Lower lobe of right lung (tissue), 2 donors: ENCODE measurements around the gene POLDIP3. TPM values are rescaled to one million over a fixed set of nuclear protein-coding genes. Genes with fewer than 3 reads are reported as not detected.
A peak's percentile ranks its signal among the peaks of the same experiment; 100 is the strongest.
"Not testable (repeated sequence)": the region's sequence is repeated elsewhere in the genome, so short reads cannot be mapped to it uniquely, and the experiment has no call there.

Source experiments
- ATAC-seq, 2 donors: fragments of 200-7000 bp; cut with Tn5 transposase; one replicate each; pipeline ENCODE4 v1.9.1; 2020 to 2022; ENCODE audit warnings: mild to moderate bottlenecking in 2 of 2, moderate library complexity in 2 of 2
- DNase-seq: peaks from one replicate; pipeline ENCODE4 v3.0.0-alpha.2; 2020
- H3K27ac ChIP-seq: fragments of 200-600 bp; one replicate; pipeline ENCODE4 v1.8.0; 2022
- H3K27me3 ChIP-seq: fragments of 200-600 bp; one replicate; pipeline ENCODE4 v1.8.0; 2022; ENCODE audit warnings: low read depth
- H3K36me3 ChIP-seq: fragments of 200-600 bp; one replicate; pipeline ENCODE4 v1.8.0; 2022; ENCODE audit warnings: mild to moderate bottlenecking
- H3K4me1 ChIP-seq: fragments of 200-600 bp; one replicate; pipeline ENCODE4 v1.8.0; 2022
- H3K4me3 ChIP-seq: fragments of 200-600 bp; one replicate; pipeline ENCODE4 v1.8.0; 2022; ENCODE audit warnings: mild to moderate bottlenecking
- H3K9me3 ChIP-seq: fragments of 200-600 bp; one replicate; pipeline ENCODE4 v1.8.0; 2022
- intact Hi-C: fragments of 100-400 bp; cut with DNase I; formaldehyde crosslinking; loops from one replicate; pipeline ENCODE4 v1.11.0; 2022
- total RNA-seq: library from RNA; stranded (reverse); fragmentation: NEBNext Ultra II Directional; extraction: Animal tissue kit (Norgen Biotek cat#: 25700); gene quantifications from one replicate; pipeline ENCODE4 v1.2.1, GENCODE V29; 2021
- TF ChIP-seq, protein P1 (sequence below): fragments of 200-600 bp; IDR thresholded peaks from one replicate; pipeline ENCODE4 v1.8.0; 2022; ENCODE audit warnings: antibody characterized with exemption, mild to moderate bottlenecking
- donor health status: DM: no; HTN: yes; CAD: no; lungs with severe emphysema.

Gene POLDIP3
- total RNA-seq, 1 donor from 2014 or later = 75.0 TPM

- Histone ChIP-seq H3K4me1 (peaks cover 16% of the 10 kb centered on the region), H3K27me3 (no peaks in the 10 kb centered on the region), H3K36me3 (peaks cover 84% of the 10 kb centered on the region), H3K4me3 (no peak overlapping the region), H3K27ac (no peak overlapping the region), H3K9me3 (no peaks in the 10 kb centered on the region)
- TF ChIP-seq, protein P1, sequence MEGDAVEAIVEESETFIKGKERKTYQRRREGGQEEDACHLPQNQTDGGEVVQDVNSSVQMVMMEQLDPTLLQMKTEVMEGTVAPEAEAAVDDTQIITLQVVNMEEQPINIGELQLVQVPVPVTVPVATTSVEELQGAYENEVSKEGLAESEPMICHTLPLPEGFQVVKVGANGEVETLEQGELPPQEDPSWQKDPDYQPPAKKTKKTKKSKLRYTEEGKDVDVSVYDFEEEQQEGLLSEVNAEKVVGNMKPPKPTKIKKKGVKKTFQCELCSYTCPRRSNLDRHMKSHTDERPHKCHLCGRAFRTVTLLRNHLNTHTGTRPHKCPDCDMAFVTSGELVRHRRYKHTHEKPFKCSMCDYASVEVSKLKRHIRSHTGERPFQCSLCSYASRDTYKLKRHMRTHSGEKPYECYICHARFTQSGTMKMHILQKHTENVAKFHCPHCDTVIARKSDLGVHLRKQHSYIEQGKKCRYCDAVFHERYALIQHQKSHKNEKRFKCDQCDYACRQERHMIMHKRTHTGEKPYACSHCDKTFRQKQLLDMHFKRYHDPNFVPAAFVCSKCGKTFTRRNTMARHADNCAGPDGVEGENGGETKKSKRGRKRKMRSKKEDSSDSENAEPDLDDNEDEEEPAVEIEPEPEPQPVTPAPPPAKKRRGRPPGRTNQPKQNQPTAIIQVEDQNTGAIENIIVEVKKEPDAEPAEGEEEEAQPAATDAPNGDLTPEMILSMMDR = no peak
- DNase-seq (no peak), ATAC-seq (no peak)
- intact Hi-C loops = no loop called here
These were observed 28.3 kb downstream of the POLDIP3 start for GRCh38 chr22:42586381-42586780.

- no peak for DNase-seq
- TF ChIP-seq, protein P1 = no peak
- Histone ChIP-seq H3K27me3 (no peaks in the 10 kb centered on the region), H3K9me3 (no peaks in the 10 kb centered on the region), H3K4me3 (no peak overlapping the region), H3K36me3 (peaks cover 71% of the 10 kb centered on the region), H3K27ac (no peak overlapping the region), H3K4me1 (peaks cover 16% of the 10 kb centered on the region)
- no peak for ATAC-seq
- intact Hi-C loops = no loop called here
These were observed 29.6 kb downstream of the POLDIP3 start for GRCh38 chr22:42585096-42585495.

GRCh38 chr22:42584364-42584940 lies 30.2 kb downstream of the POLDIP3 start:
- no peak overlapping the region for H3K27ac ChIP-seq
- TF ChIP-seq, protein P1 = no peak
- DNase-seq (no peak), ATAC-seq (no peak)
- H3K36me3 ChIP-seq = peaks cover 66% of the 10 kb centered on the region
- no peak overlapping the region for H3K4me3 ChIP-seq
- intact Hi-C loops = no loop called here
- H3K27me3 ChIP-seq = no peaks in the 10 kb centered on the region
- H3K9me3 ChIP-seq = no peaks in the 10 kb centered on the region
- peaks cover 16% of the 10 kb centered on the region for H3K4me1 ChIP-seq

GRCh38 chr22:42582987-42583386 lies 31.7 kb downstream of the POLDIP3 start:
- ATAC-seq = no peak
- intact Hi-C loops = no loop called here

DNA sequence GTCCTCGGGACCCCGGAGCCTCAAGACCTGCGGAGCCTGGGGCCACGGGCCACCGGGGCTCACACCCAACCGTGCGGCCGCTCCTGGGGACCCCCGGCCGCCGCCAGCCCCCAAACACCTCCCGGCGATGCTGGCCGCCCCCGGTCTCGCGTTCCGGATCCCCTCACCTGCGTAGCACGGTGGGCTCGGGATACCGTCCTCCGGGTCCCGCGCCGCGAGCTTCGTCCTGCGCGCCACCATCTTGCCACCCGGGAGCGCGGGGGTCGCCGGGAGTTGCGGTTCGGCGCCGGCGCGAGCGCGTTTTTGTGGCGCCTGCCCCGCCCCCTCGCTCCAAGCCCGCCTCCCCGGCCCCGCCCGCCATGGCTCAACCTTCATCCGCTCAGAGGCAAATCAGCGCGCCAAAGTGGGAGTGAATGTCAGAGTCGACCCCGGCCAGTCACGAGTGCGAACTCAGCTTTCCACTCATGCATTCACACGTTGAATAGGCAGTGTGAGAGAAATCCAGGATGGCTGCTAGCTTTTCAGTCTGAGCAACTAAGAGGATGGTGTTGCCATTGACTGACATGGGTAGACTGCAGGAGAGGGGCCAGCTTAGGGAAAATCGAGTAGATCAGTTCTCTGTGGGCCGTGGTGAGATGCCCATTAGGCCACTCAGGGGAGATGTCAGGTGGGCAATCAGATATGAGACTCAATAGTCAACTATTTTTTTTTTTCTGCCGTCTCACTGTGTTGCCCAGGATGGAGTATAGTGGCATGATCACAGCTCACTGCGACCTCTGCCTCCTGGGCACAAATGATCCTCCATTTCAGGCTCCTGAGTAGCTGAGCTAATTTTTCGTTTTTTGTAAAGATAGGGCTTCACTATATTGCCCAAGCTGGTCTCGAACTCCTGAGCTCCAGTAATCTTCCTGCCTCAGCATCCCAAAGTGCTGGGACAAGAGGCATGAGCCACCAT lies 32.6 kb downstream of the POLDIP3 start:
- TF ChIP-seq, protein P1 = no peak
- intact Hi-C loops = no loop called here
- Histone ChIP-seq H3K27me3 (no peaks in the 10 kb centered on the region), H3K36me3 (peaks cover 61% of the 10 kb centered on the region), H3K4me1 (peaks cover 11% of the 10 kb centered on the region), H3K4me3 (peak overlapping the region; percentile 75), H3K27ac (peak overlapping the region; percentile 46), H3K9me3 (no peaks in the 10 kb centered on the region)
- DNase-seq = peak; percentile 84
- ATAC-seq = peak; percentile 92 to 97

More at GRCh38 chr22:42582987-42583386, 31.7 kb downstream of the POLDIP3 start:
- H3K4me1 ChIP-seq = peaks cover 16% of the 10 kb centered on the region
- no peak overlapping the region for H3K4me3 ChIP-seq
- no peaks in the 10 kb centered on the region for H3K27me3 ChIP-seq
- no peak for DNase-seq
- H3K27ac ChIP-seq = no peak overlapping the region
- TF ChIP-seq, protein P1 = no peak
- H3K9me3 ChIP-seq = no peaks in the 10 kb centered on the region
- H3K36me3 ChIP-seq = peaks cover 61% of the 10 kb centered on the region

GRCh38 chr22:42581194-42581761 lies 33.4 kb downstream of the POLDIP3 start:
- H3K4me1 ChIP-seq, DNase-seq, H3K9me3 ChIP-seq, intact Hi-C loops, H3K27me3 ChIP-seq: not testable (repeated sequence)
- Histone ChIP-seq H3K36me3 (peaks cover 58% of the 10 kb centered on the region), H3K4me3 (peak overlapping the region; percentile 75), H3K27ac (peak overlapping the region; percentile 46)
- ATAC-seq = peak; percentile 51 to 59

GRCh38 chr22:42580040-42580439 lies 34.6 kb downstream of the POLDIP3 start:
- H3K27ac ChIP-seq, H3K4me3 ChIP-seq, H3K27me3 ChIP-seq, intact Hi-C loops, H3K9me3 ChIP-seq, ATAC-seq, H3K4me1 ChIP-seq, DNase-seq: not testable (repeated sequence)
- H3K36me3 ChIP-seq = peaks cover 53% of the 10 kb centered on the region
